Keratinocyte (primary cell): ENCODE data around the gene IGSF23. TPM values are rescaled to one million over a fixed set of nuclear protein-coding genes. Genes with fewer than 3 reads are reported as not detected.

Experiments used
- DNase-seq: peaks from one replicate; pipeline ENCODE4 v3.0.0-alpha.2; 2011; ENCODE audit warnings: low read depth, missing footprints, low spot score
- FAIRE-seq: peaks from 2 replicates; lab custom pipeline; 2011; peaks lifted over from hg19 to GRCh38; lab: Jason Lieb, UNC
- H2AFZ ChIP-seq: 2 replicates; pipeline ENCODE4 v1.6.0; 2012; ENCODE audit warnings: low read length, control low read depth, inconsistent platforms; ENCODE audit not compliant: control insufficient read depth
- H3K27ac ChIP-seq: 2 replicates; pipeline ENCODE4 v1.5.1; 2011; ENCODE audit warnings: low read length; ENCODE audit not compliant: control insufficient read depth, insufficient read depth
- H3K27me3 ChIP-seq: 3 replicates; pipeline ENCODE4 v1.6.0; 2011; ENCODE audit warnings: low read length; ENCODE audit not compliant: control insufficient read depth, insufficient read depth; ENCODE audit errors: extremely low read depth
- H3K36me3 ChIP-seq, 2 experiments: 2 replicates in 1 of 2; 3 replicates in 1 of 2; pipeline ENCODE4 v1.5.1; 2011; ENCODE audit warnings: low read length in 2 of 2, mild to moderate bottlenecking in 1 of 2; ENCODE audit not compliant: control insufficient read depth in 2 of 2, insufficient read depth in 2 of 2; ENCODE audit errors: extremely low read depth in 1 of 2
- H3K4me1 ChIP-seq: 3 replicates; pipeline ENCODE4 v1.5.1; 2011; ENCODE audit warnings: low read length; ENCODE audit not compliant: control insufficient read depth, insufficient read depth; ENCODE audit errors: extremely low read depth
- H3K4me2 ChIP-seq: 3 replicates; pipeline ENCODE4 v1.6.0; 2011; ENCODE audit warnings: low read depth, low read length; ENCODE audit not compliant: control insufficient read depth, insufficient read depth; ENCODE audit errors: extremely low read depth
- H3K4me3 ChIP-seq, 3 experiments: fragments of 200-600 bp in 1 of 3; sonication (generic) in 1 of 3; 2 replicates in 2 of 3; 3 replicates in 1 of 3; pipeline ENCODE4 v1.5.1; 2011 to 2016; ENCODE audit warnings: low read length in 3 of 3, mild to moderate bottlenecking in 3 of 3, control low read depth in 2 of 3, inconsistent platforms in 1 of 3, low read depth in 1 of 3, mixed read lengths in 1 of 3, mixed run types in 1 of 3, moderate library complexity in 1 of 3; ENCODE audit not compliant: control insufficient read depth in 2 of 3, insufficient read depth in 2 of 3; ENCODE audit errors: extremely low read depth in 1 of 3
- H3K79me2 ChIP-seq: 2 replicates; pipeline ENCODE4 v1.6.0; 2012; ENCODE audit warnings: low read length; ENCODE audit not compliant: control insufficient read depth, insufficient read depth
- H3K9ac ChIP-seq: 3 replicates; pipeline ENCODE4 v1.6.0; 2011; ENCODE audit warnings: low read length; ENCODE audit not compliant: control insufficient read depth, insufficient read depth; ENCODE audit errors: extremely low read depth
- H3K9me1 ChIP-seq: 3 replicates; pipeline ENCODE4 v1.6.0; 2011; ENCODE audit warnings: low read length; ENCODE audit not compliant: control insufficient read depth, insufficient read depth; ENCODE audit errors: extremely low read depth
- H3K9me3 ChIP-seq: 2 replicates; pipeline ENCODE4 v1.5.1; 2012; ENCODE audit warnings: low read depth, low read length; ENCODE audit not compliant: control insufficient read depth
- H4K20me1 ChIP-seq: 3 replicates; pipeline ENCODE4 v1.6.0; 2011; ENCODE audit warnings: low read length; ENCODE audit not compliant: control insufficient read depth, insufficient read depth; ENCODE audit errors: extremely low read depth
- CTCF ChIP-seq, 3 experiments: IDR thresholded peaks in 1 of 3; conservative IDR thresholded peaks in 1 of 3; optimal IDR thresholded peaks in 1 of 3; 2 replicates in 2 of 3; 3 replicates in 1 of 3; pipeline versions ENCODE3 to v1.5.1; 2011; ENCODE audit warnings: low read length in 3 of 3, mild to moderate bottlenecking in 3 of 3, moderate library complexity in 2 of 3, control low read depth in 1 of 3, inconsistent platforms in 1 of 3; ENCODE audit not compliant: insufficient read depth in 2 of 3; ENCODE audit errors: extremely low read depth in 1 of 3
- EZH2 ChIP-seq: IDR thresholded peaks from one replicate; pipeline ENCODE4 v1.6.1; 2012; ENCODE audit warnings: inconsistent platforms, mild to moderate bottlenecking, low read length, moderate library complexity
- dilution Hi-C: fragments of 300-500 bp; cut with MboI; formaldehyde crosslinking; loops from one replicate; pipeline ENCODE4 v1.7.0; 2020; ENCODE audit warnings: low sequenced_read_pairs; ENCODE audit not compliant: extremely low pct_ligation_motif_present
- polyA plus RNA-seq, 5 experiments: library from polyadenylated mRNA; depleted of rRNA in 3 of 5; stranded (reverse) in 3 of 5; stranded (forward) in 1 of 5; unstranded in 1 of 5; fragments of >200 nt; gene quantifications; 1 replicate in 1 of 5; 2 replicates in 3 of 5; 3 replicates in 1 of 5; pipeline versions ENCODE4 v1.2.1 to v1.2.3, GENCODE V29; 2011 to 2012; ENCODE audit warnings: missing spikeins in 2 of 5, low read depth in 1 of 5, low replicate concordance in 1 of 5

The IGSF23 gene
- polyA plus RNA-seq, 1 donor (not counting 4 experiments of a cell fraction or from before 2014, with no cell fraction given), result 0.07 TPM

- Histone ChIP-seq H3K9me1 (no peaks in the 10 kb centered on the region), H3K9ac (no peak overlapping the region), H3K27me3 (peaks cover 5% of the 10 kb centered on the region), H3K9me3 (no peaks in the 10 kb centered on the region), H4K20me1 (no peaks in the 10 kb centered on the region), H3K4me3 (no peak overlapping the region), H3K36me3 (no peaks in the 10 kb centered on the region), H3K4me2 (no peak overlapping the region), H2AFZ (no peak overlapping the region), H3K79me2 (no peaks in the 10 kb centered on the region), H3K4me1 (peaks cover 4% of the 10 kb centered on the region), H3K27ac (no peak overlapping the region)
- dilution Hi-C loops, result no loop called here
- TF ChIP-seq CTCF (optimal IDR thresholded peaks at IDR 0.05 in 1 of 3, IDR thresholded peaks at IDR 0.05 in 1 of 3, conservative IDR thresholded peaks at IDR 0.05 in 1 of 3; ENCODE audit: extremely low read depth in 1 of 3, insufficient read depth in 2 of 3, low read length in 3 of 3) (no peak), EZH2 (no peak)
- DNase-seq (no peak), FAIRE-seq (no peak)
Measured at GRCh38 chr19:44567745-44568144, 45.6 kb upstream of the IGSF23 start.

DNA sequence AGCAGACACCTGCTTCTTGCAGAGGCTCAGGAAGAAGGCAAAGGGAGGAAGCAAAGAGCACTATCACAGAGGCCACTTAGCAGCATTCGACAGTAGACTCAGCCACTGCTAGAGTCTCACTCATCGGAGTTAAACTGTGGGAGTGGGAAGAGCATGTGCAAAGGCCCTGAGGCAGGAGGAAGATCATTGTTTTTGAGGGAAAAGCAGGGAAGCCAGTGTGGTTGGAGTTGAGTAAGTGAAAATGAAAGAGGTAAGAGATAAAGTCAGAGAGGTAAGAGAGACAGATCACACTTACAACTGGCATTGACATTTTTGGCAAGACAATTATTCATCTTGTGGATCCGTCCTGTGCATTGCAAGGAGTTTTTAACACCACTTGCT, 42.8 kb upstream of the IGSF23 start:
- no peak overlapping the region for H2AFZ ChIP-seq
- H3K4me2 ChIP-seq, result no peak overlapping the region
- H3K4me1 ChIP-seq, result peaks cover 4% of the 10 kb centered on the region
- no peak for FAIRE-seq
- H4K20me1 ChIP-seq, result no peaks in the 10 kb centered on the region
- no peaks in the 10 kb centered on the region for H3K36me3 ChIP-seq
- H3K27ac ChIP-seq, result no peak overlapping the region
- TF ChIP-seq CTCF (optimal IDR thresholded peaks at IDR 0.05 in 1 of 3, IDR thresholded peaks at IDR 0.05 in 1 of 3, conservative IDR thresholded peaks at IDR 0.05 in 1 of 3; ENCODE audit: extremely low read depth in 1 of 3, insufficient read depth in 2 of 3, low read length in 3 of 3) (no peak), EZH2 (no peak)
- no peaks in the 10 kb centered on the region for H3K9me3 ChIP-seq
- no peak overlapping the region for H3K9ac ChIP-seq
- no peaks in the 10 kb centered on the region for H3K79me2 ChIP-seq
- H3K27me3 ChIP-seq, result peaks cover 5% of the 10 kb centered on the region
- no peak for DNase-seq
- H3K4me3 ChIP-seq, result no peak overlapping the region
- H3K9me1 ChIP-seq, result no peaks in the 10 kb centered on the region
- dilution Hi-C loops, result no loop called here
